Glomerular endothelial cell (primary cell): ENCODE data around the gene XPNPEP1. TPM values are rescaled to one million over a fixed set of nuclear protein-coding genes. Genes with fewer than 3 reads are reported as not detected.
A peak's percentile ranks its signal among the peaks of the same experiment; 100 is the strongest.

ENCODE experiments used
- DNase-seq: peaks from one replicate; pipeline ENCODE4 v3.0.0-alpha.2; 2011; ENCODE audit warnings: low read depth, low spot score; ENCODE audit errors: extremely low read depth
- total RNA-seq: library from RNA; depleted of rRNA; stranded (reverse); fragments of >200 nt; gene quantifications from 2 replicates; pipeline ENCODE4 v1.2.3, GENCODE V29; 2015

Gene XPNPEP1
- total RNA-seq, 1 donor from 2014 or later = 115 TPM

DNA sequence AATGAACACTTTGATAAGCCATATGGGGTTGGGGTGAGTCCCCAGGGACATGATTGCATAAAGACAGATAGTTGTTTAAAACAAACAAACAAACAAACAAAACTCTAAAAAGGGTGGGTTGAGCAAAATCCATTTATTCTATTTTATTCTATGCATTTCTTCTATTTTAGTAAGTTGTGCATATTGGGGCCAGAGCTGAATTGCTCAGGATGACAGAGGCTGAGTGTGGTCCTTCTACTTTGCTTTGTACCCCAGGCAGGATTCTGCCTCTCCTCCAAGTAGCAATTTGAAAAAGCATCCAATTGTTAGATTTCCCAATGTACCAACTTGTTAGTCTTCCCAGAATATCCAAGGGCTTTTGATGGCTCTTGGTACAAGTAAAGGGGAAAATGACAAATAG lies 29.2 kb upstream of the XPNPEP1 start:
- DNase-seq = no peak

DNA sequence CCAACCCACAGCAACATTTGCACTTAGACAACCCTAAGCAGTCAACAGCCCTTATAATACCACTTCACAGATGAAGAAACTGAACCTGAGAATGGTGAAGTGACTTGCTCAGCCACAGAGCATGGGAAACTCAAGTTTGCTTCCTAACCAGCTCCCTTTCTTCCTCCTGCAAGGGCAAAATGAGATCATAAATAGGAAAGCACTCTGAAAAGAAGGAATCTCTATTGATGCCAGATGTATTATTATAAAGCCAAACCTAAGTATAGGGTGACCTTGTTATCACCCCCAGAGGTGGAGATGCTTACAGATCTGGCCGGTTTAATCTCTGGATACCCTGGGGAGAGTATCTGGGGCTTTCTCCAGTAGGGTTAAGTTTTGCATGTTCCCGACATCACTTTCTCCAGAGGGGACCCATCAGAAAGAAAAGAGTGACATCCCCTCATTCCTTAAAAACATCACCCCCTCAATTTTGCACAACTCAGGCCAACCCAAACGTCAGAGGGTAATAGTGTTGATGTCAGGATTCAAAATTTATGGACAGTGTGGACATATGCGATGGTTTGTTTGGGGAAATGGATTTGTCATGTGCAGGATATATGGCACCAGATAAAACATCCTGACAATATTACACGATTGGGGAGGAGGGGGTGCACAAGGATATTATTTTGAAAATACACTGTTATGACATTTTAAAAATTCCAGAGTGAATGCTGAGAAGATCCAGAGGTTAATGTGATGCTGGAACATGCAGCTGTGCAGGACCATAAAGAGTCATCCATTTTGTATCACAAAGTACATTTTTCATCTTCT lies 24.0 kb upstream of the XPNPEP1 start:
- DNase-seq = no peak

DNA sequence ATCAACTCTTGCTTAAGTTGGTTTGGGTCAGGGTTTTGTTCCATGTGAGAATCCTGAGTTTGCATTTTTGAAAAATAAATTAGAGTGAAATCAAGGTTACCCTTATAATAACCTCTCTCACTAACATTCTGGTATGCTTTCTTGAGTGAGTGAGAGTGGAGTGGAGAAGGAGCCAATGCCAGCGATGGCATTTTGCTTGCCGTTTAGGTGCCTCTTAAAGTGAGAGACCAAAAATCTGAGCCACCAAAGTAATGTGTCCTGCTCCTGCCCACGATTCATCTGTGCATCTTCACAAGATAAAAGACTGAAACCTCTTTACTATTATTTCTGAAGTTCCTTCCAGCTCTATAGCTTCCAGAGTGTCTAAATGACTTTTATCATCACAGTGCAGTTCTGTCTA lies 23.4 kb upstream of the XPNPEP1 start:
- DNase-seq = no peak

DNA sequence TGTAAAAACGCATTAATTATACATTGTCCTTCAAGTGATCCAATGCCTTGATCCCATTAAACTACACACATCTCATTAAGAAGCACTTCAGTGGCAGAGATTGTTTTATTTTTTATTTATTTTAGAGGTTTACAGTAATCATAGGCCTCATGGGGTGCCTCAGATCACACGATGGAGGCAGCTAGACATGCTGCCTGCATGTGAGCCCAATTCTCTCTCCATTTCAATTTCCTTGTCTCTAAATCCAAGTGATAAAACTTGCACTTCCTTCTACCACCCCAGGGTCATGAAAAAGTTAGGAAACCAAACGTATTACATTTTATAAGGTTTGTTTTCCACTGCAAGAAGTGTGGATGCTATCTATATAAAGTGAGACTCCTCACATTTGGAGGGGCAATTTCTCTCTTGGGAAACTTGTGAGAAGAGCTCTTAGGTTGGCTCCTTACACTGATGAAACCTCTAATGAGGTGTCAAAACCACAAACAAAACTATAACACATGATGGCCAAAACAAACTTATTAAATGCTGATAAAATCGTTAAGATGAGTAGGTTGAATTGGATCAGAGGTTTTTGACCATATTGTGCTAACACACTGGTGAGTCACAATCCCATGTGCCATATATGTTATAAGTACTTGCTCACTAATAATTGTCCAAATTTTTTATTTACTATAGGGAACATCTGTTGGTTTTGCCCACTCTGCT lies 22.3 kb upstream of the XPNPEP1 start:
- no peak for DNase-seq

DNA sequence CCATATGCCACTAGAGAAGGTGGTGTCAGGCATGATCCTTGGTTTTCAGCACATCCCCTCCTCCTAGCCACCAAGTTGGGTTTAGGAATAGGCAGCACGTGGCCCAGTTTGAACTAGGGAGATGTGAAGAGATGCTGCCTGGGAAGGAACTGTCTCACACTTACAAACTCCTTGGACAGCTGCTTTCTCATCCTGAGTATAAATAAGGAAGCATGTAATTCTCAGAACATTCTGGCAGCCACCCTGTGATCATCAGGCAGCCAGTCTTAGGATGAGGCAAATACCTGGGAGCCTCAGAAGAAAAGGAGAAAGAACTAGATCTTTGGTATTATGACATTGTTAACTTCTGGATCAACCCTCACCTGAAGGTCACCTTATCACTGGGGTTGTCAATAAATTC lies 21.3 kb upstream of the XPNPEP1 start:
- no peak for DNase-seq

DNA sequence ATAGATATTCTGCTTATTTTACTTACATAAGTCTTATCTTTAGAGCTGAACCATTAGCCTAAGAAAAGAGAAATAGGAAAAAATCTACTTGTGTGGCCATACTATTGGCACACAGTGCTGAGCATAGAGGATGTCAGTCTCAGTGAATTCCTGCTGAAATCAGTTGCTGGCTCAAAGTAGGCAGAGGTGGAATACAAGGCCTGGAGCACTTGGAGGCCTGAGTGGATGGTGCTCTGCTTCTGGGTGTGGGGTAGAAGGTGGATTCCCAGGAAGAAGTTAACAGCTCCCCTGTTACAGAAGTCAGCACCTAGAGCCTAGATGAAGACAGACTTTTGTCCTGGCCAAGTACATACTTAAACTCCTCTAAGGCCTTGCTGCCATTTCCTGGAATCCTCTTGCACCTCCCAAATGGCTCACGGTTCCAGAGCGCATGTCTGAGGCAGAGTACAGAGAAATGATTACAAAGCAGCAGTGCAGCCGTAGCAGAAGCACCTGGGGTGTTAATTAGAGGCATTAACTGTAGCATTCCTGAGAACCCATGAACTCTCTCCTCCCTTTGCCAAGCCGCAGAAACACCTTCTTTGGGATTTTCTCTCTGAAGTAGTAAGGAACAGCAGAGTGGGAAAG lies 18.0 kb upstream of the XPNPEP1 start:
- no peak for DNase-seq

DNA sequence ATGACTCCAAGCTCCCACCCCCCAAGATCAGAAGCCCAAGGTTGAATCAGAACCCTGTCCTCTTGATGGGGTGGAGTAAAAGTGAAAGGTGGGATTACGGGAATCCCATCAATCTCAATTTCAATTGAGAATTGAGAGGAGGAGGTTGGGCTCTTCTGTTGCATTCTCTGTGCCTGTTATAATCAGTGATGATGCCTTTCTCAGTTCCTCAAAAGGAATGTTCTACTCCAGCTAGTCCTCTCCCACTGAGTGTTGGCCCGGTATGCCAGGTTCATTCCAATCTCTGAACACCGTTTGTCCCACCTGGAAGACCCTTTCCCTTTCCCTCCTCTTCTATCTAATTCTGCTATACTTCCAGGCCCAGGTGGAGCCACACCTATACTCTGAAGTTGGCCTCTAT lies 17.2 kb upstream of the XPNPEP1 start:
- no peak for DNase-seq

DNA sequence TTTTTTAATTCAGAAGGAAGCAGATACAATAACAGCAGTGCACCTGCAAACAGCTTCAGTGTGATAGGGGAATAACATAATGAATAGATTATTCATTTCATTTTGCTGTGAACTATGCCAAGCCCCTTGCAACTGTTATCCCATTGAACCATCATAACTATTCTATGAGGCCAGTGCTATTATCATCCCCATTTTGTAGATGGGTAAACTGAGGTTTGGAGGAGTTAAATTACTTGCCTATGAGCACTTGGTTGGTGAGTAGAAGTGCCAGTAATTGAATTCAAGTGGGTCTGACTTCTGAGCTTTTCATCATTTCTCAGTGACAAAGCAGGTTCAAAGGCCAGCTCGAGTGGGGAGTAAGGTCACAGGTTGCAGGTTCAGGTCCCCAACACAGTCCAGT lies 16.8 kb upstream of the XPNPEP1 start:
- DNase-seq = no peak

DNA sequence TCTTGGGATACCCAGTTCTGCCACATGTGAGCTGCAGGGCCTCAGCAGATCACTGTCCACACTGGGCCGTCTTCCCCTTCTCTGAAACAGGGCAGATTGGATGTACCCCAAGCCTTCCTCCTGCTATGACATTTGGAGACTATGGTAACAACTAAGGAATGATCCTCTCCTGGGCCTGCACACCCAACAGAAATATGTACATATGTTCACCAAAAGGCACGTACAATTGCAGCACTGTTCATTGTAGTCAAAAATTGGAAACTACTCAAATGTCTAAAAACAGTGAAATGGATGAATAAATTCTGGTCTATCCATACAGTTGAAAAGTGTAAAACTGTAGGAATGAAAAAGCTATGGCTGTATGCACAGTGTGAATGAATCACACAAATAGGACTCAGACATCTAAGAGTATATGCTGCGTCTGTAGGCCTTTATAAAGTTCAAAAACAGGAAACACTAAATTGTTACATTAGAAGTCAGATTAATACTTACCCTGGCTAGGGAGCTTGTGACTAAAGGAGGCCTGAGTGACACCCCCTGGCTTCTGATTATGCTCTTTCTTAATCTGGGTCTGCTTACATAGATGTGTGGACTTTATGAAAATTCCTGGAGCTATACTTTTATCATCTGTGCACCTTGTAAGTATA lies 16.1 kb upstream of the XPNPEP1 start:
- no peak for DNase-seq

DNA sequence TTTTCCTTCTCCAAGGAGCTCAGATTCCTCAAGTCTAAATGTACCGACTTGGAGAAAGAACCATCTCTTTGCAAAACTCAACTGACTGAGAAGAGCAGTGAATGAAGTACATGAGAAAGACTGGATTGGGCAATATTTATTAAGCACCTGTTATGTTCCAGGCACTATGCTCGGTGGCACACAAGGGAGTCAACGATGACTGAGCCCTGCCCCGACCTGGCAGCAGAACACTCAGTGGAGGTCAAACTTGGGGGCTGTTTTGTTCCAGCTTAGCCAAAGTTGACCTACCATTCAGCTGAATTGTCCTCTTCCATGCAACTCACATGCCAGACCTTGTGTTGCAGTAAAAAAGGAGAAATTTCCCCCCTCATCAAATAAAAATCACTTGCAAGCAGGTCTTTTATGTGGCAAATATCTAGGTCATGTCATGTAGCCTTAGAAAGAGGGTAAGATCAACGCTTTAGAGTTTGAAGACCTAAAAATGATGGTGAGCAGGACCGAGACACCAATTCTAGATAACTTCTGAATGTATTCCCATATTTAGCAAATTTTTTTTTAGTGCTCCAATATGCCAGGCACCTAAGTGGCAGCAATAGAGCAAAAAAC lies 14.3 kb upstream of the XPNPEP1 start:
- no peak for DNase-seq

DNA sequence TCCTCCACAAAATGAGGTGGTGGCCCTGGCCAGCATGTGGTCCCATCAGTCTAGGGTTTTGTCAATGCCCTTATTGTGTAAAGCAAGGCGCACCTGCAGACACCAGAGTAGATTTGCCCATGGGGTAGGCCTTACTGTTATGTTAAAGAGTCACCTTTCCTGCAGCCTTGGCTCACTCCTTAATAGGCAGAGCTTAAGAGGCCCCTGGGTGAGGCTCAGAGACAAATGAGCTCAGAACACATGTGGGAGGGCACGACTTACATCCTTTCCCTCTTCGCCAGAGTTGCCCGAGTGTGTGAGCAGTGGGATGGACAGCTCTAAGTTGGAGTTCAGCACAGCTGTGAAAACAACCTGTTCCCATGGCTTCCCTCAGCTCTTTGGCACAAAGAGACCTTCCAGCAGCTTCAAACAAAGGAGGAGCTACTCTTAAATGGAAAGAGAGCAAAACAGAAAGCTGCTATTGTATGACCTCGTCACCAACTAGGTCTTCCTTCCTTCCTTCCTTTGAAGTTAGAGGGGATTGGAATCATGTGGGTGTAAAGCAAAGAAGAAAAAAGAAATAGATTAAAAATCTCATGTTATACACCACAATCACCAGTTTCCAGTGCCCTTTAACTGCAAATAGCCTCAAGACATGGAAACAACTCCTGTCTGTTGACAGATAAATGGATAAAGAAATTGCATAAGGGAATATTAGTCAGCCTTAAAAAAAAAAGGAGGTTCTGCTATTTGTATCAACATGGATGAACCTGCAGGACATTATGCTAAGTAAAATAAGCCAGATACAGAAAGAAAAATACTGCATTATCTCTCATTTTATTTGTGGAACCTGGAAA lies 11.9 kb upstream of the XPNPEP1 start:
- peak; percentile 82 for DNase-seq

DNA sequence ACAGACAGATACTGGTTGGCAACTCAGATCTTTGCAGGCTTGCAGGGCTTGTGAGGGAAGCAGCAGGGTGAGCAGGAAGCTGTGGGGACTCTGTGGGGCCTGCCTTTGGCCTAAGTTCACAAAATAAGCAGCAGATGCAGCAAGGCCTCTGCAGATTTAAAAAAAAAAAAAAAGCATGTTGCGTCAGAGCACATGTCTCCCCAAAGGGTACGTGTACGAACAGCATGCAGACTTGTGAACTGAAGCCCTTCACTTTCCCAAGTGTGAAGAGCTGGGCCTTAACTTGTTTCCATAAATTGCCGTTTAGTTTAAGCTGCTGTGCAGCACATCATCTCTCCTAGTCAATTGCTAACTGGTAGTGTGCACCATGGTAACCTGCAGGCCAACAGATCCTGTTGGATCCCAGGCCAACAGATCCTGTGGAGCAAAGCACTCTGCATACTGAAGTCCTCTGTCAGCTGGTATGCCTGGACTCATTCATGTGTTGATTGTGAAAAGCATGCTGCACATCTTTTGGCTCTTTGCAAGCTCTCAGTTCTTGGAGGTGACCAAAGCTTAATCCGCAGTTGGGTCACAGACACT lies 10.8 kb upstream of the XPNPEP1 start:
- no peak for DNase-seq

DNA sequence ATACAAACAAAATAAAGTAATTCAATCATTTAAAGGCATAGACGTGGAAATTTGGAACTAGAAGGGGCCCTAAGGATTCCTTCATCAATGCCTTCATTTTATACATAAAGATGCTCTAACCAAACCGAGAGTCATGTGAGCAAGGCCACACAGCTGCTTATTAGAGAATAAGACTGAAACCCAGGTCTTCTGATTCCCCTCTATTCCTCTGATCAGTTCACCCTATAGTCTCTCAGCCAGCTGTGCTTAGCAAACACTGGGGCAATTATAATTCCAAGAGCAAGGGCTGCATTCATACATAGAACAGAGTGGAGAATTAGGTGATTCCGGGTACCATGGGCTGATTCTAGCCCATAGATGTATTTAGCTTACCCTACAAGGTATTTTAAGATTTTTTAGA lies 9.7 kb upstream of the XPNPEP1 start:
- DNase-seq = no peak

DNA sequence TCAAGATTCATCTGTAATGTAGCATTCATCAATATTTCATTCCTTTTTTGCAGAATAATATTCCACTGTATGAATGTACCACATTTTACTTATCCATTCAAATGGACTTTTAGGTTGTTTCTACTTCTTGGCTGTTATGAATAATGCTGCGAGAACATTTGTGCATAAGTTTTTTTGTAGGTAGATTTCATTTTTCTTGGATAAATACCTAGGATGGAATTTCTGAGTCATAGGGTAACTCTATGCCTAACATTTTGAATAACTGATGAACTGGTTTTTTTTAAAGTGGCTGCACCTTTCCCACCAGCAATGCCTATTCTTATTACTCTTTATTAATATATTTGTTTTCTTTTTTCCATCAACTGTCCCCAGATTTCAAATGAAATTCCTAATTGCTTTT lies 9.1 kb upstream of the XPNPEP1 start:
- DNase-seq = no peak

DNA sequence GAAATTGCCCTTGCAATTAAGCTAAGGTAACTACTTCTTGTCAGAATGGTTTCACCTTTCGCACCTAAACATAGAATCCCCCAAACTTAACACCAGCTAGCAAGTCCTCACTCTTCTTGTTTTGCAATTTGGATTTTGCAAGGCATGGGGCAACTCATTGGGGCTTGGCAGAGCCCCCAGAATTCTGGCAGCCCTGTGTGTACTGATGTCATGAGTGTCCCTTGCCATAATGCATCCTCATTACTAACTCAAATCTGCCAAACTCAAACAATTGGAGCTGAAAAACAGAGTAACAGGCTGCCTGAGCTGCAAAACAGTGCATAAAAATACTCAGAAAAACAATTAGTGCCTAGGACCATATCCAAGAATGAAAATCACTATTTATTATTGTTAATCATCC lies 7.9 kb upstream of the XPNPEP1 start:
- no peak for DNase-seq

DNA sequence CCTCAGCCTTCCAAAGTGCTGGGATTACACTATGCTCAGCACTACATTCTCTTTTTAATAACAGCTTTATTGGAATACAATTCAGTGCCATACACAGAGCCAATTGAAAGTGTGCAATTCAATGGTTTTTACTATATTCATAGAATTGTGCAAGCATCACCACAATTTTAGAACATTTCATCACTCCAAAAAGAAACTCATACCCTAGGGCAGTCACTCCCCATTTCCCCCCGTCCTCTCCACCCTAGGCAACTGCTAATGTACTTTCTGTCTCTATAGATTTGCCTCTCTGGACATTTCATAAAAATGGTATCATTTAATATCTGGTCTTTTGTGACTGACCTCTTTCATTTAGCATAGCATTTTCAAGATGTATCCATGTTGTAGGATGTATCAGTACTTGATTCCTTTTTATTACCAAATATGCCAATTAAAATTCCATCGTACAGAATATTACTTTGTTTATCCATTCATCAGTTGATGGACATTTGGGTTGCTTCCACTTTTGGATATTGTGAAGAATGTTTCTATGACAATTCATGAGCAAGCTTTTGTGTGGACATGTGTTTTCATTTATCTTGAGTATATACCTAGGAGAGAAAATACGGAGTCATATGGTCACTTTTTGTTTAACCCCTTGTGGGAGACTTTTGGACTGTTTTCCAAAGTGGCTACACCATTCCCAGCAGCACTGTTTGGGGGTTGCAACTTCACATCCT lies 6.3 kb upstream of the XPNPEP1 start:
- no peak for DNase-seq

DNA sequence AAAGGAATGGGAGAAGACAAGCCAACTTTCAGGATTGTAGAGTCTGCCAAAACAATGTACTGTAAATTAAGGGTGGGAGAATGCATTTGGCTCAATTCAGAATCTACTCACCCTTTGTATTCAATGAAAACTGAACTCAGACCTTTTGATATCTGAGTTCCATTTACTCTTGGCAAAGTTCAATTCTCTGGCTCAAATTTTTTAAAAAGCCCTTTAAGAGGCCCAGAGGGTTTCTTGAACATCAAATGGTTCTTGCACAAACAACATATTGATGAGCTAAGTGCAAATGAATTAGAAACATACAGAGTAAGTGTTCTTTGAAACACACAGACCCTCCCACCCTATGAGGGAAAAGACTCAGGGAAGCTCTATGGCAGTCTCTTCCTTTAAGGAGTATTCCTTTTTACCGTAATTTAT lies 5.2 kb upstream of the XPNPEP1 start:
- no peak for DNase-seq

DNA sequence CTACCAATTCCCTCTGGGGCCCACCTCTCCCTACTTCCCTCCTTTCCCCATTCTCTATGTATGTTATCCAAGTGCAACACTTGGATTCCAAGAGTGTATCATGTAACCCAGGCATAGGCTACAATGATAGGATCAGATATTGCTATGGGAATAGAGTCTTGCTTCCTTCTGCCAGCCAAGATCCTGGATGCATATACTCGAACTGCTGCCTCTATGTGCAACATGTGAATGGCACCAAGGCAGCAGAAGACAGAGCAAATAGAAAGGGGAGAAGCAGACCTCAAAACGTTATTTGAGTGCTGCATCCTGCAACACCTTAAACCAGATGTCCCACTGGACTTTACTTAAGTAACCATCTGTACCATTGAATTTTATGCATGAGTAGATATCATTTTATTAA lies 3.5 kb upstream of the XPNPEP1 start:
- no peak for DNase-seq

DNA sequence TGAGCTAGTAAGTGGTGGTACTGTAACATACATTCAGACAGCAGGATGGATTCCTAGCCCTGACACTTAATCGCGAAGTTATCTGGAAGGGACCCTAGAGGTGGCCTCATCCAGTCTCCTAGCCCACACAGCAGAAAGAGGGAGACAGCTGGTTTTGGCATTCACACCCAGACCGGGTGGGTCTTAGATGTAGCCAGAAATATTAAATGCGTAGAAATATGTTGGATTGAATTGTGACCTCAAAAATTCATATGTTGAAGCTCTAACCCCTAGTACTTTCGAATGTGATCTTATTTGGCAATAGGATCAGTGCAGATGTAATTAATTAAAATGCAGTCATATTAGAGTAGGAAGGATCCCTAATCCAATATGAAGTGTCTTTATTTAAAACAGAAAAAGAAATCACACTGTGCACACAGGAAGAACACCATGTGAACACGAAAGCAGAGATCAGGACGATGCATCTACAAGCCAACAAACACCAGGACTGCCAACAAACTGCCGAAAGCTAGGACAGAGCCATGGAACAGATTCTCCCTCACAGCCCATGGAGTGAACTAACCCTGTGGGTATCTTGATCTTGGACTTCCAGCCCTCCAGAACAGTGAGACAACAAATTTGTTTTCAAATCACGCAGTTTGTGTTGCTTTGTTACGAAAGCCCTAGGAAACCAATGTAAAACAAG lies 2.9 kb upstream of the XPNPEP1 start:
- DNase-seq = no peak
